22Rv1 (cell line): Measurements from ENCODE around the gene CDHR3.

Experiments
- ZFX ChIP-seq: fragments of 450-650 bp; IDR thresholded peaks from 2 replicates; pipeline ENCODE4 v1.6.1; 2017; ENCODE audit warnings: antibody characterized with exemption, borderline replicate concordance
- TF ChIP-seq, protein P1 (sequence below): fragments of 450-650 bp; IDR thresholded peaks from 2 replicates; pipeline ENCODE4 v1.5.1; 2017; ENCODE audit warnings: mild to moderate bottlenecking

DNA sequence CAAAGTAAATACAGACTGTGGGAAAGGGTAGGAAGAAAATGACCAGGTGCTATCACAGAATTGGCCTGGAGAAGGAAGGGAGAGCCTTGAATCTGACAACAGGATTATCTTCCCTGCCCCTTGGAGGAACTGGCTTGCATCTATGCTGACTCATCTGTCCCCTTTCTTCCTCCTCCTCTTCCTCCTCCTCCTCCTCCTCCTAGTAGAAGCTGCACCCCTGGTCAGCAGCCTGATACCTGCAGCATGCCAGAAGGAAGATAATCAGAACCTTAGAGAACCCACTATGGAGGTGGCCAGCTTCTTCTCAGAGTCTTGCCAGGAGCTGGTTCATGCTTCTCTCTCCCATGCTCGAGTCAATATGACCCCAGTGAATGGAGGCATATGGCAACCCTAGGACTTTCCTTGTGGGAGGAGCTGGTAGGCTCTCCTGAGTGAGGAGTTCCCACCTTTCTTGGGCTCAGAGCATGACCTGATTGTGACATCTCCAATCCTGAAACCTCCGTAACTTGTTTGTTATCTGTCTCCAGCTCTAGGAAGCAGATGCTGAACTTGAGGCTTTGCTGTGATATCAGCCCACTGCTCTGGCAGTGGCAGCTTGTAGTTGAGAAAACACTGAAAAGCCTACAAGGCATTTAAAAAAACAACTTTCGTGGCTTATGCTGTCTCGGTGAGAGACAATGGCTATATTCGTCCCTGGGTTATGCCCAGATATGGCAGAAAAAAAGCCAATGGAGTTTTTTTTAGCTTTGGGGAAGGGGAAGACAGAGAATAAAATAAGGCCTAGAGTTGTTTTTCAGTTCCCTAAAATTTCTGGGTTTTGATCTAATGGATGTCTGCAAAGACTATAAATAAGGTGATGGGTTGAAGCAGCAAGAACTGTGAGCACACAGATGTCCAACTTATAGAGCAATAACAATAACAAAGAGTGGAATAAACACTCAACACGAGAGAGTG is 60.6 kb downstream of the CDHR3 start:
- TF ChIP-seq, protein P1, sequence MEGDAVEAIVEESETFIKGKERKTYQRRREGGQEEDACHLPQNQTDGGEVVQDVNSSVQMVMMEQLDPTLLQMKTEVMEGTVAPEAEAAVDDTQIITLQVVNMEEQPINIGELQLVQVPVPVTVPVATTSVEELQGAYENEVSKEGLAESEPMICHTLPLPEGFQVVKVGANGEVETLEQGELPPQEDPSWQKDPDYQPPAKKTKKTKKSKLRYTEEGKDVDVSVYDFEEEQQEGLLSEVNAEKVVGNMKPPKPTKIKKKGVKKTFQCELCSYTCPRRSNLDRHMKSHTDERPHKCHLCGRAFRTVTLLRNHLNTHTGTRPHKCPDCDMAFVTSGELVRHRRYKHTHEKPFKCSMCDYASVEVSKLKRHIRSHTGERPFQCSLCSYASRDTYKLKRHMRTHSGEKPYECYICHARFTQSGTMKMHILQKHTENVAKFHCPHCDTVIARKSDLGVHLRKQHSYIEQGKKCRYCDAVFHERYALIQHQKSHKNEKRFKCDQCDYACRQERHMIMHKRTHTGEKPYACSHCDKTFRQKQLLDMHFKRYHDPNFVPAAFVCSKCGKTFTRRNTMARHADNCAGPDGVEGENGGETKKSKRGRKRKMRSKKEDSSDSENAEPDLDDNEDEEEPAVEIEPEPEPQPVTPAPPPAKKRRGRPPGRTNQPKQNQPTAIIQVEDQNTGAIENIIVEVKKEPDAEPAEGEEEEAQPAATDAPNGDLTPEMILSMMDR: no peak
- no peak for TF ChIP-seq ZFX
